HG02852 (cell line): Measurements from ENCODE around the gene RAP2A.

ENCODE experiments used
- ATAC-seq: cut with Tn5 transposase; IDR thresholded peaks from one replicate; pipeline ENCODE4 v1.9.1; 2021; ENCODE audit warnings: mild to moderate bottlenecking, moderate library complexity; ENCODE audit not compliant: unreplicated experiment

RAP2A gene

DNA sequence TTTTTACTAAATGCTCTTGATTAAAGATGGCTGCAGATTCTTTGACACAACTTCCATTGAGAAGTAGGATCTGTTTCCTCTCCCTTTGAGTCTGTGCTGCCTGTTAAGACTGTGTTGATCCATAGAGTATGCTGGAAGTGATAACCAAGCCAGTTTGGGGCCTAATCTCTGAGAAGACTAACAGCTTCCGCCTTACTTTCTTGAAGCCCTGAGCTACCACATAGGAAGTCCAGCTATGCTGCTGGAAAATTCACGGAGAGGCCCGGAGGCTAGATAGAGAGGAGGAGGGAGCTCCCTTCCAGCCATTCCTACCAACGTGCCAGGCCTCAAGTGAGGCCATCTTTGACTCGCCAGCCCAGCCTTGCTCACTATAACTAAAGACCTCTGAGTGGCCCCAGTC, 12.5 kb downstream of the RAP2A start:
- no peak for ATAC-seq

DNA sequence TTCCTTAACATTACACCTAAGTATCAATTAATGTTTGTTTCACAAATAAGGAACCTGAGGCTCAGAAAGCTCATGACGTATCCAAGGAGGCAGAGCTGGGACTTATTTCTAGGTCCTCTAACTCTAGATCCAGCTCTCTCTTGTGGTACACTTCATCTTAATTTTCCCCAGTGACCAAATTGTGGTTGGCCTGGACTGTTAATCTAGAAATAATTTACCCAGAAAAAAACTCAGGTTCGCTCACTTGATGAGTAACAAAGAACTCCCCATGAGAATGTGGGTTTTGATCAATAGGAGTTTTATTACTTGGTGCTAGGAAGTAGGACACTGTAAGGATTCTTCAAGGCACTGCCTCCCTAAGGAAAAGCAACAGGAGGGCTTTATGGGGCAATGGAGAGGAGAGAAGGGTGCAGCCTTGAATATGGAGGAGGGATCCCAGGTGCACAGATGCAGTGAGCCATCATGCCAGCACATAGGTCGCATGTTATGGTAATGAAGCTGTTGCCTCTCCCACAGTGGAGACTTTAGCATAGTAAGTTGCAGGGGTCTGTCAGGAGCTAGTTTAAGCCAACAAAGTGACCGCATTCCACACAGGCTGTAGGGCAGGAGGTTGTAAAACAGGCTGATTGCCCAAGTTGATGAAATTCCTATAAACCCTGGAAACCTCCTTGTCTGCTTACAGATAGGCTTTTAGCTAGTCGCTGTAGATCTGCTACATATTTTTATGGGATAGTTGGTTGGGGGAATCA, 14.7 kb downstream of the RAP2A start:
- ATAC-seq, result no peak

DNA sequence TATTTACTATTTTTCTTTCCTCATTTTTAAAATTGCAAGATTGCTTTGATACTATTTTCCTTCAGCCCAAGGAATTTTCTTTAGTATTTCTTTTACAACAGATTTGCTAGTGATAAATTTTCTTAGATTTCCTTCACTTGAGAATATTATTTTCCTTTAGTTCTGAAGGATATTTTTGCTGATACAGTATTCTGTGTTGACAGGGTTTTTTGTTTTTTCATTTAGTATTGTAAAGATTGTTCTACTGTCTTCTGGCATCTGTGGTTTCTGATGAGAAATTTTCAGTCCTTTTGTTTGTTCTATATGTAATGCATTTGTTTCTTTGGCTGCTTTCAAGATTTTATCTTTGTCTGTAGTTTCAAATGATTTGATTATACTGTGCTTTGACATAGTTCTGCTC, 20.7 kb downstream of the RAP2A start:
- no peak for ATAC-seq

DNA sequence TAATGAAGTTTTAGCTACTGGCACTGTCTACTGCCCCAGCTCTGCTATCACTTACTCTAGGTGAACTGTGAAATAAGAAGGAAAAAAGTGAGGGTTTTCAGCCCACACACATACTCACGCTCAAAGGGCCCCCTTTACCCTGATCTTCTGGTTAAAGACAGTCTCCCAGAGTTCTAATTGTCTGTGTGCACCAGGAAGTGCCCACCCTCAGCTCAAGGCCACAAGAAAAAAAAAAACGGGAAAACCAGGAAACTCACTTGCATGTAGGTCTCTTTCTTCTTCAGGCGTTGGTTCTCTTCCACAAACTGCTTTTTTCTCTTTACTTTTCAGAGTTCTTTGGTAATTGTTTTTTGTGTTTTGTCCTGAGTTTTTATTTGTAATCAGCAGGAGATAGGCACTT, 22.1 kb downstream of the RAP2A start:
- ATAC-seq, result no peak

DNA sequence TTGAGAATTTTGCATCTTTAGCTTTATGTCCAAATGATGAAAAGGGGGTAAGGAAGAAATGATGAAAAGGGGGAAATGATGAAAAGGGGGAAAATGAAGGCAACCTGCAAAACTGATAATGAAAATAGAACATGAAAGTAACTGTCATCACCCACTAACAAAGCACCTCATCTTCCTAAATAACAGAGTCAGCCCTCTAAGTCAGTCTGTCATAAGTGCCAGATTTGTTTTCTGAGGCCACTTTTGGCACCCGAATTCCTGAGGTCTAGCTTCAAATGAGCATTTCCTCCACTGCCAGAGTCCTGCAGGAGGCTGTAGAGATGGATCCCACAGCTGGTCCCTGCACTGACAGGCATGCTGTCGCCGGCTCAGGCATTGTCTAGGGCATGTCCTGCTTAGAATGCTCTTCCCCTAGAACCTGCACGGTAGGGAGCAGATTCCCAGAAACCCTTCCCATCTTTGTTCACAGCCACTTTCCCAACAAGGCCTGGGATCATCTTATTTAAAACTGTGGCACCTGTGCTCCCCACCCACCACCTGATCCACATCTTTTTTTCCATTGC, 25.3 kb downstream of the RAP2A start:
- ATAC-seq, result peak; percentile 28

DNA sequence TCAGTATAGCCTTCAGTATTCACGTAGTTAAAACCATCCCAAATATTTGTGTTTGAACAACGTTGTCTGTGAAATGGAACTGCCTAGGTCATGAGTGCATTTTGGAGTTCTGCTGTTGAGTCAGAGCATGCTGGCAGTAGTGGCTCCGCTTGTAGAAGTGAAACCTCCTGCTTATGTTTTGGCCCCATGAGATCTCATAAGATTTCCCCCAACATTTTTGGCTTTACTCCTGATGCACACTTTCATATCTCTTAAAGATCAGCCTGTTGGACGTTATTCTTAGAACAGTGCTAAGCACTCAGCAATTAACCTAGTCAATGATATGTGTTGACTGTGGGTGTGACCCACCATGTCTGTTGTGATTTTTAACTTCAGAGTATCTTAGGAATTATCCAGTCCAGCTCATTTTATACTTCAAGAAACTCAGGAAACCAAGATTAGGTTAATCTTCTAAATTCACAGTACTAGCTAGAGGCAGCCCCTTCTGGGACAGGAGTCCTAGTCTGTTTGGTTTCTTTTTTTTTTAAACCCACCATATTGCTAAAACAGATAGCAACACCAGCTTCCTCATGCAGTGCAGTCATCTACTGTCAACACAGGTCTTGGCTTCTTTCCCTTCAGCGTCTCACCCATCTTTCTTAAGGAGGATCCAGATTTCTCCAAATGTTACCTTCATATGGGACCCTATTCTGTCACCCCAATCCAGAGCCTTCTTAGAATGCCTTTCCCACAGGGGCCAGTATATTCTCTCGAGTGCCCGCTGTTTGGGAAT, 26.2 kb downstream of the RAP2A start:
- peak; percentile 92 for ATAC-seq

DNA sequence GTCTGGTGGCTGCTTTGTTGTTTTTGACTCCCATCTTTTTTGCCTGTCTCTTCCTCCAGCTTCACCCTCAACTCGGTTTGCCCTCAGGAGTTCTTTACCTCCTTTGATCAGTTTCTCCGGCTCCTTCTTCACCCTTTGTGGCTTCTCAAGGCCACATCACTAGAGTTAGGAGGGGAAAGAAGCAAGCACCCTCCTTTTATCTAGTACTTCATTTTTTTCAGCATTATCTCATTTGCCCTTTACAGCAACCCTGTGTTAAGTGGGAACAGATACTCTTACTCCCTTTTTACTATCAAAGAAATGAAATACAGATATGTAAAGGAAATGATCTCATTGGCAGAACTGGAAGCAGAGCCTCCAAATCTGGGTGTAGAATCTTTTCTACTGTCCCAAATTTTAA, 26.9 kb downstream of the RAP2A start:
- ATAC-seq, result no peak

DNA sequence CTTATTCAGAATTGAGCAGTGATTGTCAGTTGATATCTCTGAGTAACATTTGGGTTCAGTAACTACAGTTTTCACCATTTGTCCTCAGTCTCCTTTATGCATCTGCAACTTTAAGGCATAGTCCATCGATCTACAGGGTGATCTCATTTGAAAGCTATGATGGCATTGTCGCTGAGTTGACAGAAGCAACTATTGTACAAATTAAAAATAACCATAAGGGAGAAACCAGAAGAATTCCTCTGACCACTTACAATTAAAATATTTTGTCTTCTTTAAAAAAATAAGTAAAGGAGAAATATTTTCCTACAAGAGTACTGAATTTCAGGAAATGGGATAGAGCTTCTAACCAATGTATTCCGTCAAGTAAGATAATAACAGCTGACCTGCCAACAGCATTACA, 30.6 kb downstream of the RAP2A start:
- no peak for ATAC-seq

DNA sequence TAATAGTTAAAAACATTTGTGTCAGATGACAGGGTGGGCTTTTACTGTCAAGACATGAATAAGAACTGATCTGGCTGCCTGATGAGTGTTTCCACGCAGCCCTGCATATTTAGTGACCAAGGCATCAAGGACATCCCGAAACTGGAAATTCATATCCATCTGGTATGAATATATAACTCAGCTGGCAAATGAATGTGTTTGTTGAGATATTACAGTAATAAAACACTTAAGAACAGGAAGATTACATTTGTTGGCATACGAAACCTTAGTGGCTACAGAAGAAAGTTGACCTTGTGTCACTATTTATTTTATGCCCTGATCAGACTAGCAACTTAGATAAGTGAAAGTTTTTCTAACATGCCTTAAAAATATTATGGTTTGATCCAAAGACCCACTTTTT, 32.8 kb downstream of the RAP2A start:
- ATAC-seq, result no peak

DNA sequence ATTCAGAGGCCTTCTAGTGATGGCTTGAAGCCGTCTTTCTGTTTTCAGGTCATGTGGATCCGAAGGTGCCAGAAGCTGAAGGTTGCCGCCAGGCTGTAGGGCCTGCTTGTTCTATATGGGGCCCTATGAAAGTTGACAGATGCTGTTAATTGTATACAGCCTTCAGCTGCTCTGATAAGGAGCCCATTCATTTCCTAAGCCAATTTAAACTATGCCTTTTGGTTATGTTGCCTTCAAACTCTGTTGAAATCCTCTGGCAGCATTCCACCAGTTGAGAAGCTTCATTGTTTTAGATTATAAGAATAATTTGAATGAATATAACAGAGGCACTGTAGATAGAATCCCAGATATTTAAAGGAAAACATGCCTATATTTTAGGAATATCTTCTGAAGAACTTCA, 34.4 kb downstream of the RAP2A start:
- ATAC-seq, result no peak

DNA sequence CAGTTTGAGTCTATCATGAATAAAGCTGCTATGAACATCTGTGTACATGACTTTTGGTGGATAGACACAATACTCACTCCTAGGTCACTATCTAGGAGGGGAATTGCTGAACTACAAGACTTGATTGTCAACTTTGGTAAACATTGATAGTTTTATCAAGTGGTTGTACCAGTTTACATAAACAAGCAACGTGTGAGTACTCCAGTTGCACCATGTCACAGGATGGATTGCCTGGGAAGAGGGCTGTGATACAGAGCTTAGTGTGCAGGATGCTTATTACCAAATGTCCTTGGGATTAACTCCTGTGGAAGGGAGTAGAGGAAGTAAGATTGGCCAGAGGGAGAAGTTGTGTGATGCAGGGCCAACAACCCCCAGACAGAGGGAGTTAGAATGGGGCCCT, 37.7 kb downstream of the RAP2A start:
- ATAC-seq, result no peak

DNA sequence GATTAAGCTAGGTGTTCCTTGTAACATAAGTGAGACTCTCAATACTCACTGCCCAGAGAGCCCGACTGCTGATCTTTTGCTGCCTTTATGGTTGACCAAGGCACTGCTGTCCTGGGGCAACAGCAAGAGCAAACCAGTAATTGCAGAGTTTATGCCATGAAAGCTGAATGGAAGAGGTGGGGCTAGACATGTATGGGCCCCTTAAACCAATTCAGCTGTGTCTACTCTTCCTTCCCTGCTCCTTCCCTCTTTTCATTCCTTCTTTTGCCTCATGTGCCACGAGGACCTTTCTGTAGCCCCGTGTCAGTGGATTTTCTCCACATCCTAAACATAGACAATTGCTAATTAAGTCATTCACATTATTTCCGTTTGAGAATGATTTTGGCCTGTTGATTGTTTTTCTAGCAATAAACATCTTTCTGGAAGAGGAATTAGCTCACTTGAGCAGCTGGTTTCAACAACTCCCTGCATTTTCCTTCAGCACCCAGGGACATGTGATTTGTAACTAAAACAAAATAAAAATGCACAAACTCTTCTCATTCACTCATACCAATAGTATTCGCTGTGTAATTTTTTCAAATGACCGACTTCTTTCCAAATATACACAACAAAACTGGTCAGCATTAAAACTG, 40.5 kb downstream of the RAP2A start:
- ATAC-seq, result no peak

DNA sequence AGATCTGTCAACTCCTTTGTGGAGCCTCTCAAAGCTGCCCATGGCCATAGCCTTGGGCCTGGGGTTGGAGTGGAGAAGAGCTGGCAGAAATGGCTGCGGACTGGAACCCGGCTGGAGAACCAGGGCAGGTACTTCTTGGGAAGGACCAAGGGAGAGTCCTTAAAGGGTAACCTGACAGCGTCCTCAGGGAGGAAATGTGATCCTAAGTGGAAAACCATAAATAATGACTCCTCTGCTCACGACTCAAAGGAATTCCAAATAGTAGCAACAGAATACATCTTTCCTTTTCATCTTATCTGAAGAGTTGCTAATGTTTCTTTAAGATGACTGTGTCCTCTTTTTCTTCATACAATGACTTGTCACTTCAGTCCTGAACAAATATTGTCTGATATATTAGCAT, 41.0 kb downstream of the RAP2A start:
- ATAC-seq, result no peak

DNA sequence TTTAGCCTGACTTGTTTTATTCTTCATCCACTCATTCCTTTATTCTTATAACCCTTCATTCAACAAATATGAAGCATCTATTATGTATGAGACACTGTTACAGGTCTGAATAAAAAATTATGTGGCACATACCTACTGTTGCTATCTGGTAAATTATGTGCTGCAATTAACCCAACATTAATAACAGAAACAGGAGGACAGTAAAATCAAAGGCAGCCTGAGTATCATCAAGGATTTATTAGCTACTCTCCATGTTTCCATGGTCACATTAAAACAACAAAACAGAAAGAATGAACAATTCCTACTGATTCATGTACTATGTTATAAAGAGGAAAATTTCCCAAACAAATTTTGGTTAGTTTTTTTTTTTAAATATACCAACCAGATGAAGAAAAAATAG, 43.9 kb downstream of the RAP2A start:
- no peak for ATAC-seq

DNA sequence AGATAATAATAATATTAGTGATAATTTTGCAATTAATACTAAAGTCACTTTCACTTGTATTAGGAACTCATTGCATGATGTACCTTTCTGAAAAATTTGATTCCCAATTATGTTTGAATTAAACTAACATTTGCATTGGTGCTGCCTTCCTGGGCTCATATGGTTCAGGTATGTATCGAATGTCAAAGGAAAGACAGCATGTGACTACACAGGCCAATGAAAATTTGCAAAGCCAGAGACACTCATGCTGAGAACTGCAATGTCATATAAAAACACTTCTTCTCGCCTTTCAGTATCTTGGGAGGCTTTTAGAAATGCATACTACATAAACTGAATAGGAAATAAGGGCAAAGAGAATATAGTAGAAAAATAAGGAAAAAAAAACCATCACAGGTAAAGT, 44.3 kb downstream of the RAP2A start:
- no peak for ATAC-seq

DNA sequence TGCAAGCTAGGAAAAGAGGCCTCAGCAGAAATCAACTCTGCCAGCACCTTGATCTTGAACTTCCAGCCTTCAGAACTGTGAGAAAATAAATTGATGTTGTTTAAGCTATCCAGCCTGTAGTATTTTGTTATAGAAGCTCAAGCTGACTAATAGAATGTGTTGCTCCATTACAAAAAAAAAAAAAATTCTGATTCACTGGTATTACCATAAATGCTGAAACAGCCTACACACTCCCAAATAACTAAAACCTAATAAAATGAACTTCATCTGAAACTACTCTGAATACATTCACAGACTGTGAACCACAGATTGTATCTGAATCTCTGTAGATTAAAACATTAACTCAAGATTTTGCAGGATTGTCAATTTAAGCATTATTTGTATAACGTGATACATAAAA, 49.5 kb downstream of the RAP2A start:
- ATAC-seq, result no peak

DNA sequence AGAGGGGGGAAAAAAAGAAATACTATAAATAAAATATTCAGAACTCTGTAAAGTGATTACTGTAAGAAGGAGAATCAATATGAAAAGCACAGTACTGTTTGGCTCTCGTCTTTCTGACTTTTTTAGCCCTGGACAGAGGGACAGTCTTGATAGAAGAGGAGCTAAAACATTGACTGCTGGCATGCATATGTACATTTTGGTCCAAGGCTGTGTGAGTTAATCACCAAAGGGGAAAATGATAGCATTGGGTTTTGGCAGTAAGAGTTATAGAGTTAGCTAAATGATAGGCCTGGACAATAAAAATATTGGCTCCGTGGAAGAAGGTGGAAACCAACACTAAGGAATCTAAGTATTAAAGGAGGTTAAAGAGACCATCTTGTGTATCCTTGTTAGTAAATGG, 50.3 kb downstream of the RAP2A start:
- ATAC-seq, result no peak

DNA sequence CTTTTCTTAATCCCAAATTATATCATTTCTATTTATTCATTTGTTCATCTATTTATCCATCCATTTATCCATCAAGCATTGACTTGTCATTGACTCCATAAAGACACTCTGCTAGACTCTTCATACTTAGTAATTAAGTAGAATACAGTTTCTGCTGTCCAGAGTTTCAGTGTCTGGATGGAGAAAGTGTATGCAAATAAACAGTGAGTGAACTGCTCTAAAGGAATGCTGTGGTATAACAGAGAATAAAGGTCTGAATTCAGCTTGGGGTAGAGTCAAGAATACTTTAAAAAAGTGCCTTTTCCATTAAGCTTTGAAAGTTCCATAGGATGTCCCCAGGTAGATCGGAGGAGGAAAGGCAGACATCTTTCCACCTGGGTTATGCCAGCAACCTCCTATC, 51.4 kb downstream of the RAP2A start:
- no peak for ATAC-seq

DNA sequence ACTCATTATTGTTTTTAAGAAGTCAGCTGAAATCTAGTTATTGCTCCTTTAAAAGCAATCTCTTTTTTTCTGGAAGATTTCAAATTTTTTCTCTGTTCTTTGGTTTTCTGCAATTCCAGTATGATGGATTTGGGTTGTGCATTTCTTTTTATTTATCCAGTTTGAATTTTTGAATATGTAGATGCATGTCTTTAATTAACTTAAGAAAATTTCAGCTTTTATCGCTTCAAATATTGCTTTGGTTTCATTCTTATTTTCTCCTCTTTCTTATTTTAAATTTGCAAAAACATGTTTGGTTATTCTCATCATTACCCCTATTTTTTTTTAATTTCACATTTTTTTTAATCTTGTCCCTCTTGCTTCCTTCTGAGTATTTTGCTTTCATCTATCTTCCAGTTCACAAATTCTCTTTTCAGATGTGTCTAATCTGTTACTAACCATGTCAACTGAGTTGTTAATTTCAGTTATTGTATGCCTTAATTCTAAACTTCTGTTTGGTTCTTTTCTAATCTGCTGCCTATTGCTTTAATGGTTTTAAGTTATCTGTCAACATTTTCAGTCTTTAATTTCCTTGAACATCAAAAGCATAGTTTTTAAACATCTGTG, 56.8 kb downstream of the RAP2A start:
- no peak for ATAC-seq

DNA sequence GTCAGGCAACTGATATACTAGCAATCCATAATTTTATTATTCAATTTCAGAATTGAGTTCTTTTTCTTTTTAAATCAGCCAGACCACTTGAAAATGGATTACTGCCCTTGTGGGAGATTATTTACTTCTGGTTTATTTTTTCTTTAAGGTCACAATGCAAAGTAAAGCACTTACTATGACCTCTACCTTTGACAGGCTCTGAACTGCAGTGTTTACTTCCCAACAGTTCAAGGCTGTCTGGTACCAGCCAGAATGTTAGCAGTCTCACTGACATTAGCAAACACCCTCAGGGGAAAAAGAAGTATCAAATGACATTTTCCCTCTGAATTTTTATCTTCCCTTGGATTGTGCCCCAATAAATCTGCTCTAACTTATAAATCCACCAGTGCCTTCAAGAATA, 57.5 kb downstream of the RAP2A start:
- ATAC-seq, result no peak

DNA sequence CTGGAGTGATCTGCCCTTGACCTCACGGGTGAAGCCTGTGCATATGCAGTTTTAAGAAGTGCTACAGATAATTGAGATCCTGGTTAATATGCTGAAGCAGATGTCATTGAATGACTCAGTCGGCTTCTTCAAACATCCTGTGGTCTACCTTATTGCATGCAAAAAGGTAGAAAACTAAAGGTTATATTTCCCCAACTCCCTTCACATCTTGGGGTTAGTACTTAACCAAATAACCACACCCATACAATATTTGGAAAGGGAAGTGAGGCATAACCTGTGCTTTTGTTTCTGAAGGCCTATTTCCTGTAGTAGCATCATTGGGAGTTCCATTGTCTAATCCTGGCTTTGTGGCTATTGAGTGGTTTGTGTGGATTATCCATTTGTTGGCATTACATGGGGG, 58.3 kb downstream of the RAP2A start:
- ATAC-seq, result no peak
